Measurements from ENCODE around the gene PBRM1.
"Not testable (repeated sequence)": the region's sequence is repeated elsewhere in the genome, so short reads cannot be mapped to it uniquely, and the experiment has no call there.

Gene PBRM1

GRCh38 chr3:52685709-52686691, at the start of gene PBRM1, which contains the start of gene GNL3:
TSS of gene PBRM1 (minus strand) at chr3:52685913.
TSS of gene GNL3 (plus strand) at chr3:52686032. CDS start at chr3:52686093, 61 bp downstream.
- in situ Hi-C loops (cut with MboI; ENCODE audit: low pct_unique_long_range_greater_than_20kb, low sequenced_read_pairs): no loop called here
- peak; percentile 96 for DNase-seq

GRCh38 chr3:52733256-52733891, 47.7 kb upstream of the PBRM1 start:
- in situ Hi-C loops (cut with MboI; ENCODE audit: low pct_unique_long_range_greater_than_20kb, low sequenced_read_pairs): no loop called here
- DNase-seq: no peak

GRCh38 chr3:52731590-52731989, 45.9 kb upstream of the PBRM1 start:
- in situ Hi-C loops (cut with MboI; ENCODE audit: low pct_unique_long_range_greater_than_20kb, low sequenced_read_pairs): no loop called here
- DNase-seq: no peak

DNA sequence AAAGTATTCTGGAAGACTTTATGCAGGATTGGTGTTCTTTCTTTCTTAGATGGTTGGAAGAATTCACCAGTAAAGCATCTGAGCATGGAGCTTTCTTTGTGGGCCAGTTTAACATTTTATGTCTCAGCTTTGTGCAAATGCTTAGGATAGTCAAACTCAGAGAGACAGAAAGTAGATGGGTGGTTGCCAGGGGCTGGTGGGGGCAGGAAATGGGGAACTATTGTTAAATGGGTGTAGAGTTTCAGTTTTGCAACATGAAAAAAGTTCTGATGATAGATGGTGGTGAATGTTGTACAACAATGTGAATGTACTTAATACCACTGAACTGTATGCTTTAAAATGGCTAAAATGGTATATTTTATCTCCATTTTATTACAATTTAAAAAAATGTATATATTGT, 45.0 kb upstream of the PBRM1 start:
- DNase-seq: peak; percentile 37
- in situ Hi-C loops (cut with MboI; ENCODE audit: low pct_unique_long_range_greater_than_20kb, low sequenced_read_pairs): no loop called here

GRCh38 chr3:52728753-52729152, 43.0 kb upstream of the PBRM1 start:
- in situ Hi-C loops (cut with MboI; ENCODE audit: low pct_unique_long_range_greater_than_20kb, low sequenced_read_pairs); DNase-seq: not testable (repeated sequence)

DNA sequence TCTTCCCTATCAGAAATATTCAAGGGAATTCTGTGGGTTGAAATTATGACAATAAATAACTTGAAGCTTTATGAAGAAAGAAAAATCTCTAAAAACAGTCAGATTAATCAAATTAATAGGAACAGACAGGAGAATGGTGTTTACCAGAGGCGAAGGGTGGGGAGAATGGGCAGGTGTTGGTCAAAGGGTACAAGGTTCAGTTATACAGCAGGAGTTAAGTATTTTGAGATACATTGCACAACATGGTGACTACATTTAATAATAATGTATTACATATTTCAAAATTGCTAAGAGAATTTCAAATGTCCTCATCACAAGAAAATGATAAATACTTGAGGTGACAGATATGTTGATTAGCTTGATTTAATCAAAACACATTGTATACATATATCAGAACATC, 38.8 kb upstream of the PBRM1 start:
- in situ Hi-C loops (cut with MboI; ENCODE audit: low pct_unique_long_range_greater_than_20kb, low sequenced_read_pairs): no loop called here

GRCh38 chr3:52723935-52724334, 38.2 kb upstream of the PBRM1 start:
- DNase-seq: no peak
- in situ Hi-C loops (cut with MboI; ENCODE audit: low pct_unique_long_range_greater_than_20kb, low sequenced_read_pairs): no loop called here

More for the DNA sequence above, 38.8 kb upstream of the PBRM1 start:
- DNase-seq: no peak

GRCh38 chr3:52722491-52722890, 36.8 kb upstream of the PBRM1 start:
- in situ Hi-C loops (cut with MboI; ENCODE audit: low pct_unique_long_range_greater_than_20kb, low sequenced_read_pairs): no loop called here
- no peak for DNase-seq

- DNase-seq: no peak
- in situ Hi-C loops (cut with MboI; ENCODE audit: low pct_unique_long_range_greater_than_20kb, low sequenced_read_pairs): no loop called here
Observed at GRCh38 chr3:52721730-52722008, 36.0 kb upstream of the PBRM1 start.

GRCh38 chr3:52721002-52721729, 35.5 kb upstream of the PBRM1 start:
- in situ Hi-C loops (cut with MboI; ENCODE audit: low pct_unique_long_range_greater_than_20kb, low sequenced_read_pairs): no loop called here
- DNase-seq: peak; percentile 93

DNA sequence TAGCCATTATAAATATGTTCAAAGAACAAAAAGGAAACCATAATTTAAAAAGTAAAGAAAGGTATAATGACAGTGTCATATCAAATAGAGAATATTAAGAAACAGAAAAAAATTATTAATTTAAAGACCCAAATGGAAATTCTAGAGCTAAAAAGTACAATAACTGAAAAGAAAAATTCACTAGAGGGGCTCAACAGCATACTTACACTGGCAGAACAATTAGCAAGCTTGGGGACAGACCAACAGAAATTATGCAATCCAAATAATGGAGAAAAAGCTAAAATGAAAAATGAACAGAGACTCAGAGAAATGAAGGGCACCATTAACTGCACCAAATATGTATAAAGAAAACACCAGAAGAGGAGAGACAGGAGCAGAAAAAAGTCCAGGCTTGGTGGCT, 33.9 kb upstream of the PBRM1 start:
- DNase-seq: no peak
- in situ Hi-C loops (cut with MboI; ENCODE audit: low pct_unique_long_range_greater_than_20kb, low sequenced_read_pairs): no loop called here

DNA sequence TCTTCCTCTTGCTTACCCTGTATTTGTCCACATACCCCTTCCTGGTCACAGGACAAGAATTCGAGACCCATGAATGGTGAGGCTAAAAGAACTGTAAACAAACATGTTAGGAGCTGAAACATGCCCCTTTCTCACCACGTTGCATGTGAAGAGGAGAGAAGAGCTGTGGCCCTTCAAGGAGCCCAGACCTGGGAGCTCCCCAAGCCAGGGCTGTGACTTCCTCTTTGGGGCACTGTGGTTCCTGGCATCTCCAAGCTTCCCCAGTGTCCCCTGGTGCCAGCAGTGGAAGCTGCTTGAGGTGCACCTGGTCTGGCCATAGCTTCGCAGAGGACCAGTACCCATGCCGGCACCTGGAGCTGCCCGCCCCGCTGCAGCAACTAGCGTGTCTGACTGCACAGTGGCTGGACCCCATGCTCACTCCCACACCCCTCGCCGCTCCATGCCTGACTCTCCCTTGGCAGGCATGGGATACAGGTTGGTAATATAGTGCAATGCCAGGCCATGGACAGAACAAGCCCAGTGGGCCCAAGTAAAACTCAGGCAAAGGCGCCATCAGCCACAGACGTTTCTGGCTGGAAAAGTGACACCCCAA, 30.1 kb upstream of the PBRM1 start:
- in situ Hi-C loops (cut with MboI; ENCODE audit: low pct_unique_long_range_greater_than_20kb, low sequenced_read_pairs): no loop called here
- peak; percentile 54 for DNase-seq

DNA sequence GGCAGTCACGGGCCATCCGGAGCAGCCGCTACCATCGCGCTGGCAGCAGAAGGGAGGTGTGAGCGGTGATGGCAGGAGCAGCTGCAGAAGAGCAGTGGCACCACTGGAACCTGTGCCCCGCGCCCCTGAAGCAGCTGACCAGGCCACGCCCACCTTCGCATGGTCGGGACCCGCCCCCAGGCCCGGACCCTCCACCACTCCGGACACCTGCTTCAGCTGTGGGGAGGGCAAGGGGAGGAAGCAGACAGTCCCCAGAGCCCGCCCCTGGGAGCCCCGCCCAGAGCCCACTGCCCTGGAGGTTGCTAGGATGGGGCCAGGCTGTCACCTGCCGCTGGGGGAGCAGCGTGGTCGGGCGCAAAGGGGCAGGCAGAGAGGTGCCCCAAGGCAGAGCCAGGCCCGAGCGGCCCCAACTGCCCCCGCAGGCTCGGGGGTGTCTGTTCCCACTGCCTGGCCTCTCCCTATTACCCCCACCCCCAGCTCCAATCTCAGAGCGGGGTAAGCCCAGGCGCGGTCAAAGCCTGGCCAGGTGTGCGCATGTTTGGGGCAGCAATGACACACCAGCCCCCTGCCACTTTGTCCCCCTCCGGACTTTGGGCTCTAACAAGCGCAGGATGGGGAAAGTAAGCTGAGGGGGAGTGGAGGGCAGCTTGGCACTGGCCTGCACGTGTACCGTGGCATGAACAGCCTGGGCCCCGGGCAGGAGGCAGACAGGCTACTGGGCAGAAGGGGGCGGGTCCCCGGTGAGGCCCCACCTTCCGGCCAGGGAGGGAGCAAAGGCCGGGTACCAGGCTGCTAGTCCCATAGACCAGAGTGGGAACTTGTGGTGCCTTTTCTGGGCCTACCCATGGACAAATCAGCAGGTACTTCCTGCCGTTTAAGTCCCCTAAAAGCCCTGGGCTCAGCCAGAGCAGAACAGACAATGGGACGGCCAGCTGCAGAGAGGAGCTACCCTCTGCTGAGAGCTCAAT, 28.9 kb upstream of the PBRM1 start:
- DNase-seq: no peak
- in situ Hi-C loops (cut with MboI; ENCODE audit: low pct_unique_long_range_greater_than_20kb, low sequenced_read_pairs): no loop called here

DNA sequence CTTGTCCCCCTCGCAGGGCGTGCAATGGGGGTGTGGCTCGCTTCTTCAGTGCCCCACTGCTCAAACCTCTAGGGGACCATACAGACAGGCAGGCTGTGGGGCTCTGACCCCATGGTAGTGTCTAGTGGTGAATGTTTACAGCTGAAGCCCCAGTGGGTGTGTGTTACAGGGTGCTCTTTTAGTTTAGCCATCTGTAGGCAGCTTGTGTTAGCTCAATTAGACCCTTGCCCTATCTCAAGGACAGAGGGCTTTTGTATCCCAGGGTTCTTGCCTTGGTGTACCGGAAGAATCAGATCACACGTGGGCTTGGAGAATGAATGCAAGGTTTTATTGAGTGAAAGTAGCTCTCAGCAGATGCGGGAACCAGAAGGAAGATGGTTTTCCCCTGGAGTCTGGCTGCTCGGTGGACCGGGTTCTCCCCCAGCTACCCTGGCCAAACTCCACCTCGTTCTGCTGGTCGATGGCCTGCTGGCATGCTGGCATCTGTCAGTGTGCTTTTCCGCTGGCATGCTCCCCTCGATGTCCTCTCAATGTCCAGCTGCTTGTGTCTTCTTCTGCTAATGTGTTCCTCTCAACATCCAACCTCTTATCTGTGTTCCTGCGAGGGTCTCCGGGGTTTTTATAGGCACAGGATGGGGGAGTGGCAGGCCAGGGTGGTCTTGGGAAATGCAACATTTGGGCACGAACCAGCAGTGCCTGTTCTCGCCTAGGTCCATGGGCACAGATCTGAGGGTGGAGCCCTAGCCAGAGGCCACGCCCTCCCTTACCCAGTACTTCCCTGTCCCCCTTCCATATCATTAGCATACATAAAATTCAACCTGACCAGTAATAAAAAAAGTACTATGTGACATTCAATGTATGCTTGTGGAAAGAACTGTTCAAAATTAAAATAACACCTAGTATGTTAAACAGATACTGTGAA, 26.8 kb upstream of the PBRM1 start:
- in situ Hi-C loops (cut with MboI; ENCODE audit: low pct_unique_long_range_greater_than_20kb, low sequenced_read_pairs): no loop called here
- DNase-seq: no peak

DNA sequence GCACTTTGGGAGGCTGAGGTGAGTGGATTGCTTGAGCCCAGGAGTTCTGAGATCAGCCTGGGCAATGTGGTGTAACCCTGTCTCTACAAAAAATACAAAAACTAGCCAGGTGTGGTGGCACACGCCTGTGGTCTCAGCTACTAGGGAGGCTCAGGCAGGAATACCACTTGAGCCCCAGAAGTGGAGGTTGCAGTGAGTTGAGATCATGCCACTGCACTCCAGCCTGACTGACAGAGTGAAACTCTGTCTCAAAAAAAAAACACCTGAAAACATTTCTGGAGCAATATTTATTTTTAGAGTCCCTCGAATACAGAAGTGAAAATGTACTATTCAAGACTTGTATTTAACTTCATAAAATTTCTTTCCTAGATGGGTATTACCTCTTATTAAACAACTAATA, 24.8 kb upstream of the PBRM1 start:
- in situ Hi-C loops (cut with MboI; ENCODE audit: low pct_unique_long_range_greater_than_20kb, low sequenced_read_pairs): no loop called here
- DNase-seq: no peak

DNA sequence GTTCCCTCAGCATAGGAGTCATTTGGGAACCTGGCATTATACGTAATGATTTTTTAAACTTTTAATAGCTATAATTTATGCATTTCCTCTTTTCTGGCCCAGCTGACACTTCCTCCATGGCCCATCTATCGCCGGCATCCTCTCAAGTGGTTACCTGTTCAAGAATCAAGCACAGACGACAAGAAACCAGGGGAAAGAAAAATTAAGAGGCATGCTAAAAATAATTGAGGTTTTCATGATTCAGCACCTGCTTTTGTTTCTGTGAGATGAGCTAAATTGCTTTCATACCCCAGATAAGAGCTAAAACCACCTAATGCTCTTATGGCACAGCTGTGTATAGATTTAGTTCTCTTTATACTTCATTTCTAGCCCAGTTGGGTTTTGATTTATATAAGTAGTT, 21.9 kb upstream of the PBRM1 start:
- DNase-seq: peak; percentile 48
- in situ Hi-C loops (cut with MboI; ENCODE audit: low pct_unique_long_range_greater_than_20kb, low sequenced_read_pairs): no loop called here
